NCI-H2227 (cell line): Measurements from ENCODE around the gene MAP3K6.
"Not testable (repeated sequence)": the region's sequence is repeated elsewhere in the genome, so short reads cannot be mapped to it uniquely, and the experiment has no call there.

Source experiments
- DNase-seq: peaks from one replicate; lab custom pipeline; 2025; ENCODE audit not compliant: unreplicated experiment; lab: John Stamatoyannopoulos, UW

MAP3K6 gene

GRCh38 chr1:27398405-27399149 is 31.8 kb upstream of the MAP3K6 start:
- no peak for DNase-seq

- DNase-seq = no peak
Measured at GRCh38 chr1:27397749-27398148, 31.0 kb upstream of the MAP3K6 start.

DNA sequence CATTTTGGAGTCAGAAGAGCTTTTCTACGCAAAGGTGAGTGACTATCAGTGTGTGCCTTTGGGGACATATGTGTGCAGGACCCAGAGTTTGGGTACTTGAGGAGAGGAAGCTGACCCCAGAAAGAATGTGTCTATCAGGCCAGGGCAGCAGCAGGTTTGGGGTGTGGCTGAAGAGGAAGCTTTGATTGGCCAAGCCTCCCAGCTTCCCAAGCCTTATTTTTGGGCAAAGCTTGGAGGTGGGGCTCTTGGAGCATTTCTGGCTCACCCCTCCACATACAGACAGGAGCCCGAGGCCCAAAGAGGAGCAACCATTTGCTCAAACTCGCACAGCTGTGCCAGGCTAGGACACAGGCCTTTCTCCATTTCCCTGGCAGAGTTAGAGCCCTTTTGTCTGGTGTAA is 30.3 kb upstream of the MAP3K6 start:
- DNase-seq = no peak

DNA sequence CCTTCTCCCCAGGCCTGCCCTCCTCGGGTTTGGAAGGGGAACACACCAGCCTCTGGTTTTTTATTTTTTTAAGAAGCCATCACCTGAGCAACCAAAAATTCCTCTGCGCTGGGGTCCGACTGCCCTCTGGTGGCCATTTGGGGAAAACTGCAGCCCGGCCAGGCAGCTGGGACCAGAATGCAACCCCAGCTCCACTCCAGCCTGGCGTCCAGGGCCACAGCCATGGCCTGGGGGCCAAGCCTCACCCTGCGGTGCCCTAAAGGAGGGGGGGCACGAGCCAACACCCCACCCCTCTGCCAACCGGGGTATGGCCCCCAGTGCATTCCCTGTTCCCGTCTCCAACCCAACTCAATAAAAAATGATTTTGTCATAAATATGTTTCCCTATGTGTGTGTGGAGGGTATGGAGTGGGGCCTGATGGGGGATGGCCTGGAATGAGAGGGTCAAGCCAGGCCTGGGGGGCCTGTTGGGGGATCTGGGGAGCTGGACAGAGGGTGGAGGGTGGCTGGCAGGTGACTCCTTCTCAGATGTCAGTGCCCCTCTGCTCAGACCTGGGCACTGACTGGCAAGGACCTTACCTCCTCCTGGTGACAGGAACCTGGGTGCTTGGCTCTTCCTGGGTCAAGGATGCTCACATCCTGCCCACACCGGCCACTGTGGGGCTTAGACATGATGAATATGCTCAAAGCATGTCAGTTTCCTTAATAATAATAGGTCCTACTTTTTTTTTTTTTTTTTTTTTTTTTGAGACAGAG is 28.9 kb upstream of the MAP3K6 start:
- peak; percentile 82 for DNase-seq

DNA sequence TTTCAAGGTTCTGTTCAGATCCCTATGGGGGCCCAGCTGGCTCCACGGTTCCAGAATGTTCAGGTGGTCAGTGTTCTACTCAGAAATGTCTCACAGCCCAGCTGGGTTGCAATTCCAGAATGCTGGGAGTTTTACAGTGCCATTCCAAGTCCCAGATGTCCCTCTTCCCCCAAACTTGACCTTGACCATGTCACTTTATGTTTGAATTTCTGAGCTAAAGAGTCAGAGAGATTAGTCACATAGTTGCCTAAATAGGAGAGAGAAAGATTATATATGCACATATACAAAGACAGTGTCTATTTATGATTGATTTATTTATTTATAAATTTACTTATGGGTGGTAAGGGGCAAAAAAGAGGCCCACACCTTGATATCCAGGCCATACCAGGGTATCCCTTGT is 28.2 kb upstream of the MAP3K6 start:
- DNase-seq = no peak

GRCh38 chr1:27394282-27394658 is 27.5 kb upstream of the MAP3K6 start:
- no peak for DNase-seq

DNA sequence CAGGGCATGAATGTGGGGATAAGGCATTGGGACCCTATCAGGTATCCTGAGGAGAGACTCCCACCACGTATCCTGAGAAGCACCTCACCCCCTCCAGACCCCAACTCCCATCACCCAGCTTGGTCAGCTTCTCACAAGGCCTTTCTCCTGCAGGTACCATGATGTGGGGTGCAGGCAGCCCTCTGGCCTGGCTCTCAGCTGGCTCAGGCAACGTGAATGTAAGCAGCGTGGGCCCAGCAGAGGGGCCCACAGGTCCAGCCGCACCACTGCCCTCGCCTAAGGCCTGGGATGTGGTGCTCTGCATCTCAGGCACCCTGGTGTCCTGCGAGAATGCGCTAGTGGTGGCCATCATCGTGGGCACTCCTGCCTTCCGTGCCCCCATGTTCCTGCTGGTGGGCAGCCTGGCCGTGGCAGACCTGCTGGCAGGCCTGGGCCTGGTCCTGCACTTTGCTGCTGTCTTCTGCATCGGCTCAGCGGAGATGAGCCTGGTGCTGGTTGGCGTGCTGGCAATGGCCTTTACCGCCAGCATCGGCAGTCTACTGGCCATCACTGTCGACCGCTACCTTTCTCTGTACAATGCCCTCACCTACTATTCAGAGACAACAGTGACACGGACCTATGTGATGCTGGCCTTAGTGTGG is 27.0 kb upstream of the MAP3K6 start:
- no peak for DNase-seq

GRCh38 chr1:27392778-27393635 is 26.2 kb upstream of the MAP3K6 start:
- DNase-seq = peak; percentile 57

GRCh38 chr1:27392096-27392777 is 25.5 kb upstream of the MAP3K6 start, which contains the start of gene GPR3:
TSS of gene GPR3 (plus strand) at chr1:27392622. CDS start at chr1:27393799, 1,177 bp downstream.
- peak; percentile 97 for DNase-seq

DNA sequence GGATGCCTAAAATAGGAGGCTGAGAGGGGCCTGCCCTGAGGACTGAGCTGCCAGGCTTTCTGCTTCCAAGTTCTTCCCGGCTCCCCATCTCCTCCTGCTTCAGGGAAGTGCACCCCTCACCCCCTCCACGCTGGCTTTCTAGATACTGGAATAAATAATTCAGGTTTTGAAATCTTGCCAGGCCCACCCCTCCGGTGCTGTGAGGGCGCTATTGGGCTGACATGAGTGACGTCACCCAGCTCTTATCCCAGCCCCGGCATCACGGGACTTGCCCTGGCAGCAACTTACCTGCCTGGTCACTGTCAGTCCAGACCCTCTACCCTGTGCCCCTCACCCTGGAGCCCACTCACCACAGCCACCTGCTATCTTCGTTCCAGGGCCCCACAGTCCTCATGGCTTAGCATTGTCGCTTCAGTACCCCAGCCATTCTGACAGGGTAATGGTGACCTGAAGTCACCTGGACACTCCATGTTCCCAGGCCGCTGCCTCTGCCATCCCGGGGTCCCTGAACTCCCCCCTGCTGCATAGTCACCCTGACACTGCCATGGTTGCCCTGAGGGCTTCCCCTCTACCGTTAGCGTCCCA is 24.8 kb upstream of the MAP3K6 start:
- peak; percentile 79 for DNase-seq

DNA sequence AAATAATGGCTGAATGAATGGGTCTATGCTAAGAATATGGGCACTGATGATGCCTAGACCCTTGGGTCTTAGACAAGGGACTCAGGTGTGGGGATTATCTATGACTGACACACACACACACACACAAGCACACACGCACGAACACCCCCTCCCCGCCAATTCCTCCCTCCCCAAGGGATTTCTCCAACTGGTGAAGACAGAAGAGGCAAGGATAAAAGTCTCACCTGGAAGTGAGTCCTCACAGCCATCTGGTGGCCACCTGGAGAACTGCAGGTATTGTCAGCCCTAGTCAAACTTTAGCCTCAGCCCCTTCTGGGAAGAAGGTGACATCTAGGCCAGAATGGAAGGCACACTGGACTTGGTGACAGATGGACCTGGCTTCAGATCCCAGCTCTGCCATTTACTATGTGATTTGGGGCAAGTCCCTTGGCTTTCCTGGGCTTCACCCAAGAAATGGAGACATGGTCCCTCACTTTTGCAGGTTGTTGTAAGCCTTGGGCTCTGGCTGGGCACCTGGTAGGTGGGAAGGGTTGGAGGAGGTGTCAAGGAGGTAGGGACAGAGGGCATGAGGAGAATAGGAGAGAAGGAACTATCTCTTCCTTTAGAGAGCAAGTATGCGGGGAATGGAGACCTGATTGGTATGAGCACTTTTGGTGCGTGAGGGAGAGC is 21.7 kb upstream of the MAP3K6 start:
- DNase-seq = peak; percentile 68

DNA sequence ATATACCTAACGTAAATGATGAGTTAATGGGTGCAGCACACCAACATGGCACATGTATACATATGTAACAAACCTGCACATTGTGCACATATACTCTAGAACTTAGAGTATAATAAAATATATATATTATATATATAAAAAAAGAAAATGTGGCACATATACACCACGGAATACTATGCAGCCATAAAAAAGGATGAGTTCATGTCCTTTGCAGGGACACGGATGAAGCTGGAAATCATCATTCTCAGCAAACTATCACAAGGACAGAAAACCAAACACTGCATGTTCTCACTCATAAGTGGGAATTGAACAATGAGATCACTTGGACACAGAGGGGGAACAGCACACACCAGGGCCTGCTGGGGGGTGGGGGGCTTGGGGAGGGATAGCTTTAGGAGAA is 18.0 kb upstream of the MAP3K6 start:
- not testable (repeated sequence) for DNase-seq

GRCh38 chr1:27383661-27384060 is 16.9 kb upstream of the MAP3K6 start:
- no peak for DNase-seq

- DNase-seq = no peak
Measured at GRCh38 chr1:27383039-27383605, 16.4 kb upstream of the MAP3K6 start, which contains the start of gene CD164L2. TSS of gene CD164L2 (minus strand) at chr1:27383333. CDS start at chr1:27383239, 94 bp downstream.

- no peak for DNase-seq
Measured at GRCh38 chr1:27381969-27382762, 15.4 kb upstream of the MAP3K6 start.

DNA sequence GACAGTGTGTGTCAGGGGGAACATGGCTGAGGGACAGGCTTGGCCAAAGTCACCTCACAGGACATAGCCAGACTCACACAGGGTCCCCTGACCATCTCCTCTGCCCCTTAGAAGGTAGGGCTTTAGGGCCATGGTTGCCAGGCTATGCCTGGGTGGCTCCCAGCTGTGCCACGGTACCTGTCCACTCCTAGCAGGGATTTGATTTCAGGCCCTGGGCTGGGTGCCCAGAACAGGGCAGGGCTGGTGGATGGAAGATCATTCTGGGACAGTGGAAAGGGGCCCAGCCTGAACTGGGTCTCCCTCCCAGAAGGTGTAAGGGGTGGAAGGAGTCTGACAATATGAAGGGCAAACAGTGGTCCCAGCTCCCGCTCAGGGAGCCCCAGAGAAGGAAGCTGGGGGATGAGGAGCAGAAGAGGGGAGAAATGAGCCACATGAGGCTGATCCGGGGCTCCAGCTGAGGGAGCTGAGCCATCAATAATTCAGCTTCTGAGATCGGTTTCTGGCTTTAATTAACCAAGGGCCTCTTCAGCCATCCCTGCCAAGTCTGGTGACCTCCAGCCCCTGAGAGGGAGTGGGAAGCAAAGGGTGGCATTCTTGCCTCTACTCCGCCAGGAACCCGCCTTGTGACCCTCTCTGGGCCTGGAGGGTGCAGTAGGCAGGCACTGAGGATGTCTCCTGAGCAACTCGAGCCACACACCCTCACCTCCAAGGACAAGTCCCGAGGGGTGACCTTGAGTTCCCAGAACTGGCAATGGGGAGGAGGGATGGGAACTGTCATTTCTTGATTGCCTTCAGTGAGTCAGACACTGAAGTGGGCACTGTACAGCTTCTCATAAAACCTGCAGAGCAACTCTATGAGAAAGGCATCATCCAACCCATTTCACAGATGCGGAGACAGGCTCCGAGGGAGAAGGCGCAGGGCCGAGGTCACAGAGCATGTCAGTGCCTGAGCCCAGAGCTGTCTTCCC is 14.3 kb upstream of the MAP3K6 start:
- DNase-seq = no peak

GRCh38 chr1:27380224-27380623 is 13.5 kb upstream of the MAP3K6 start:
- no peak for DNase-seq
